HepG2 (cell line): ENCODE measurements around the gene TLCD1. TPM values are rescaled to one million over a fixed set of nuclear protein-coding genes. Genes with fewer than 3 reads are reported as not detected.

Source experiments
- ARHGAP35 ChIP-seq: sonication (generic); formaldehyde crosslinking; IDR thresholded peaks from 2 replicates; pipeline ENCODE4 v1.9.0; 2022; ENCODE audit warnings: mild to moderate bottlenecking, inconsistent platforms, moderate library complexity, missing genetic modification reagents, borderline replicate concordance
- DRAP1 ChIP-seq: IDR thresholded peaks from 2 replicates; pipeline ENCODE4 v1.6.1; 2016; ENCODE audit warnings: missing genetic modification reagents, missing compliant biosample characterization
- EZH2 ChIP-seq: conservative IDR thresholded peaks from 2 replicates; pipeline ENCODE4 v1.6.1; 2012; ENCODE audit warnings: mild to moderate bottlenecking, low read depth, low read length, moderate library complexity
- MAZ ChIP-seq, 2 experiments: sonication (generic) in 1 of 2; formaldehyde crosslinking in 1 of 2; IDR thresholded peaks; 2 replicates each; pipeline versions ENCODE4 v1.5.0 to v1.6.1; 2012 to 2020; ENCODE audit warnings: low read depth in 2 of 2, mild to moderate bottlenecking in 2 of 2, borderline replicate concordance in 1 of 2, improper control_type of control experiment in 1 of 2, low read length in 1 of 2, missing genetic modification reagents in 1 of 2, moderate library complexity in 1 of 2
- NFKB2 ChIP-seq: sonication (generic); formaldehyde crosslinking; IDR thresholded peaks from 2 replicates; pipeline ENCODE4 v1.4.0; 2020; ENCODE audit warnings: missing genetic modification reagents, borderline replicate concordance
- PTBP1 ChIP-seq: fragments of 200-400 bp; formaldehyde crosslinking; IDR thresholded peaks from 2 replicates; pipeline ENCODE4 v1.6.1; 2018; ENCODE audit warnings: low read length, low read depth; ENCODE audit not compliant: poor library complexity, severe bottlenecking
- SMAD9 ChIP-seq: sonication (generic); formaldehyde crosslinking; IDR thresholded peaks from 2 replicates; pipeline ENCODE4 v1.5.1; 2020; ENCODE audit warnings: mild to moderate bottlenecking, missing genetic modification reagents
- SRSF1 ChIP-seq: fragments of 200-400 bp; formaldehyde crosslinking; optimal IDR thresholded peaks from 2 replicates; pipeline ENCODE3; 2017; ENCODE audit warnings: mild to moderate bottlenecking, low read depth, low read length, moderate library complexity
- YY1 ChIP-seq: IDR thresholded peaks from 2 replicates; pipeline ENCODE4 v1.6.1; 2011; ENCODE audit warnings: low read length, low read depth, moderate library complexity, mild to moderate bottlenecking; ENCODE audit not compliant: insufficient read depth, insufficient replicate concordance
- ZBTB2 ChIP-seq: sonication (generic); formaldehyde crosslinking; IDR thresholded peaks from 2 replicates; pipeline ENCODE4 v1.8.0; 2022; ENCODE audit warnings: low read depth, missing genetic modification reagents
- ZFP1 ChIP-seq: IDR thresholded peaks from 2 replicates; pipeline ENCODE4 v1.6.1; 2016
- ZNF335 ChIP-seq: sonication (generic); formaldehyde crosslinking; IDR thresholded peaks from 2 replicates; pipeline ENCODE4 v1.4.0; 2020; ENCODE audit warnings: missing genetic modification reagents
- ZNF446 ChIP-seq: sonication (generic); formaldehyde crosslinking; IDR thresholded peaks from 2 replicates; pipeline ENCODE4 v1.5.0; 2020; ENCODE audit warnings: mild to moderate bottlenecking, missing genetic modification reagents
- ZNF672 ChIP-seq: sonication (generic); formaldehyde crosslinking; IDR thresholded peaks from 2 replicates; pipeline ENCODE4 v1.8.1; 2022; ENCODE audit warnings: missing genetic modification reagents
- polyA plus RNA-seq, 8 experiments: library from polyadenylated mRNA; depleted of rRNA in 3 of 8; stranded (reverse) in 7 of 8; unstranded in 1 of 8; fragments of >200 nt; fragmentation: Illumina TruSeq in 4 of 8; extraction: Trizol in 4 of 8; gene quantifications; 2 replicates each; pipeline versions ENCODE4 v1.2.1 to v1.2.3, GENCODE V29; 2011 to 2016; ENCODE audit warnings: low read depth in 4 of 8, missing spikeins in 1 of 8, mixed read lengths in 1 of 8; ENCODE audit not compliant: insufficient read depth in 1 of 8
- total RNA-seq, 5 experiments: library from RNA; depleted of rRNA; stranded (reverse); fragments of >200 nt; fragmentation: Illumina TruSeq; extraction: Trizol; gene quantifications; 2 replicates each; pipeline ENCODE4 v1.2.3, GENCODE V29; 2016; ENCODE audit warnings: low read depth in 1 of 5
- TF ChIP-seq, protein P1 (sequence below): sonication (generic); formaldehyde crosslinking; IDR thresholded peaks from 2 replicates; pipeline ENCODE4 v1.4.0; 2020; ENCODE audit warnings: missing genetic modification reagents, mild to moderate bottlenecking, borderline replicate concordance
- TF ChIP-seq, protein P2 (sequence below): IDR thresholded peaks from 2 replicates; pipeline ENCODE4 v1.6.1; 2012; ENCODE audit warnings: low read length, improper control_type of control experiment
- TF ChIP-seq, protein P3 (sequence below): IDR thresholded peaks from 2 replicates; pipeline ENCODE4 v1.6.1; 2018; ENCODE audit warnings: missing genetic modification reagents, mild to moderate bottlenecking, missing compliant biosample characterization
- TF ChIP-seq, protein P4 (sequence below): sonication (generic); formaldehyde crosslinking; IDR thresholded peaks from 2 replicates; pipeline ENCODE4 v1.5.1; 2020; ENCODE audit warnings: mild to moderate bottlenecking, missing genetic modification reagents, moderate library complexity

The TLCD1 gene
- total and polyA plus RNA-seq, 2 of the 13 experiments (the other 11 are each of a cell fraction or from before 2014, with no cell fraction given): 14.9 to 19.6 TPM

GRCh38 chr17:28710861-28711722, 14.9 kb downstream of the TLCD1 start (continued):
- TF ChIP-seq, protein P1, sequence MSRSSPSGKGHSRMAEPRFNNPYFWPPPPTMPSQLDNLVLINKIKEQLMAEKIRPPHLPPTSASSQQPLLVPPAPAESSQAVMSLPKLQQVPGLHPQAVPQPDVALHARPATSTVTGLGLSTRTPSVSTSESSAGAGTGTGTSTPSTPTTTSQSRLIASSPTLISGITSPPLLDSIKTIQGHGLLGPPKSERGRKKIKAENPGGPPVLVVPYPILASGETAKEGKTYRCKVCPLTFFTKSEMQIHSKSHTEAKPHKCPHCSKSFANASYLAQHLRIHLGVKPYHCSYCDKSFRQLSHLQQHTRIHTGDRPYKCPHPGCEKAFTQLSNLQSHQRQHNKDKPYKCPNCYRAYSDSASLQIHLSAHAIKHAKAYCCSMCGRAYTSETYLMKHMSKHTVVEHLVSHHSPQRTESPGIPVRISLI (CRISPR knock-in tag): peak; percentile 40; the same call in 1 of the 2 replicates
- TF ChIP-seq ARHGAP35 (CRISPR knock-in tag): peak; percentile 32; the same call in 1 of the 2 replicates
- TF ChIP-seq, protein P2, sequence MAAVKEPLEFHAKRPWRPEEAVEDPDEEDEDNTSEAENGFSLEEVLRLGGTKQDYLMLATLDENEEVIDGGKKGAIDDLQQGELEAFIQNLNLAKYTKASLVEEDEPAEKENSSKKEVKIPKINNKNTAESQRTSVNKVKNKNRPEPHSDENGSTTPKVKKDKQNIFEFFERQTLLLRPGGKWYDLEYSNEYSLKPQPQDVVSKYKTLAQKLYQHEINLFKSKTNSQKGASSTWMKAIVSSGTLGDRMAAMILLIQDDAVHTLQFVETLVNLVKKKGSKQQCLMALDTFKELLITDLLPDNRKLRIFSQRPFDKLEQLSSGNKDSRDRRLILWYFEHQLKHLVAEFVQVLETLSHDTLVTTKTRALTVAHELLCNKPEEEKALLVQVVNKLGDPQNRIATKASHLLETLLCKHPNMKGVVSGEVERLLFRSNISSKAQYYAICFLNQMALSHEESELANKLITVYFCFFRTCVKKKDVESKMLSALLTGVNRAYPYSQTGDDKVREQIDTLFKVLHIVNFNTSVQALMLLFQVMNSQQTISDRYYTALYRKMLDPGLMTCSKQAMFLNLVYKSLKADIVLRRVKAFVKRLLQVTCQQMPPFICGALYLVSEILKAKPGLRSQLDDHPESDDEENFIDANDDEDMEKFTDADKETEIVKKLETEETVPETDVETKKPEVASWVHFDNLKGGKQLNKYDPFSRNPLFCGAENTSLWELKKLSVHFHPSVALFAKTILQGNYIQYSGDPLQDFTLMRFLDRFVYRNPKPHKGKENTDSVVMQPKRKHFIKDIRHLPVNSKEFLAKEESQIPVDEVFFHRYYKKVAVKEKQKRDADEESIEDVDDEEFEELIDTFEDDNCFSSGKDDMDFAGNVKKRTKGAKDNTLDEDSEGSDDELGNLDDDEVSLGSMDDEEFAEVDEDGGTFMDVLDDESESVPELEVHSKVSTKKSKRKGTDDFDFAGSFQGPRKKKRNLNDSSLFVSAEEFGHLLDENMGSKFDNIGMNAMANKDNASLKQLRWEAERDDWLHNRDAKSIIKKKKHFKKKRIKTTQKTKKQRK: no peak
- TF ChIP-seq YY1: peak; percentile 50
- no peak for TF ChIP-seq PTBP1
- TF ChIP-seq, protein P3, sequence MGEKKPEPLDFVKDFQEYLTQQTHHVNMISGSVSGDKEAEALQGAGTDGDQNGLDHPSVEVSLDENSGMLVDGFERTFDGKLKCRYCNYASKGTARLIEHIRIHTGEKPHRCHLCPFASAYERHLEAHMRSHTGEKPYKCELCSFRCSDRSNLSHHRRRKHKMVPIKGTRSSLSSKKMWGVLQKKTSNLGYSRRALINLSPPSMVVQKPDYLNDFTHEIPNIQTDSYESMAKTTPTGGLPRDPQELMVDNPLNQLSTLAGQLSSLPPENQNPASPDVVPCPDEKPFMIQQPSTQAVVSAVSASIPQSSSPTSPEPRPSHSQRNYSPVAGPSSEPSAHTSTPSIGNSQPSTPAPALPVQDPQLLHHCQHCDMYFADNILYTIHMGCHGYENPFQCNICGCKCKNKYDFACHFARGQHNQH (CRISPR knock-in tag): peak; percentile 57
- peak; percentile 47 for TF ChIP-seq SRSF1
- no peak for TF ChIP-seq EZH2
- peak; percentile 70; the same call in 1 of the 2 replicates for TF ChIP-seq DRAP1 (CRISPR knock-in tag)
- no peak for TF ChIP-seq ZFP1
- TF ChIP-seq SMAD9: 0 out of 2 replicates have a peak, but pooled peaks have one; percentile 63
- TF ChIP-seq, protein P4, sequence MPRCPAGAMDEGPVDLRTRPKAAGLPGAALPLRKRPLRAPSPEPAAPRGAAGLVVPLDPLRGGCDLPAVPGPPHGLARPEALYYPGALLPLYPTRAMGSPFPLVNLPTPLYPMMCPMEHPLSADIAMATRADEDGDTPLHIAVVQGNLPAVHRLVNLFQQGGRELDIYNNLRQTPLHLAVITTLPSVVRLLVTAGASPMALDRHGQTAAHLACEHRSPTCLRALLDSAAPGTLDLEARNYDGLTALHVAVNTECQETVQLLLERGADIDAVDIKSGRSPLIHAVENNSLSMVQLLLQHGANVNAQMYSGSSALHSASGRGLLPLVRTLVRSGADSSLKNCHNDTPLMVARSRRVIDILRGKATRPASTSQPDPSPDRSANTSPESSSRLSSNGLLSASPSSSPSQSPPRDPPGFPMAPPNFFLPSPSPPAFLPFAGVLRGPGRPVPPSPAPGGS: peak; percentile 76; the same call in 1 of the 2 replicates
- TF ChIP-seq ZBTB2 (CRISPR knock-in tag): no peak
- peak; percentile 27; the same call in 1 of the 2 replicates for TF ChIP-seq ZNF446 (CRISPR knock-in tag)
- no peak for TF ChIP-seq ZNF672 (CRISPR knock-in tag)
- 0 out of 2 replicates have a peak, but pooled peaks have one; percentile 49 for TF ChIP-seq ZNF335
- TF ChIP-seq MAZ (IDR thresholded peaks at IDR 0.05; ENCODE audit: borderline replicate concordance, low read depth, low read length): no peak
- peak; percentile 64 for TF ChIP-seq MAZ (CRISPR knock-in tag; IDR thresholded peaks at IDR 0.05; ENCODE audit: low read depth)
- TF ChIP-seq NFKB2 (CRISPR knock-in tag): peak; percentile 82; the same call in 1 of the 2 replicates
